Left lung (tissue), 14 donors: ENCODE results near the gene MRPS18A. TPM values are rescaled to one million over a fixed set of nuclear protein-coding genes. Genes with fewer than 3 reads are reported as not detected.

Experiments used
- ATAC-seq: fragments of 200-7000 bp; cut with Tn5 transposase; one replicate; pipeline ENCODE4 v1.9.1; 2020; ENCODE audit warnings: moderate library complexity
- DNase-seq, 4 donors: peaks; one replicate each; pipeline ENCODE4 v3.0.0-alpha.2; 2013 to 2020
- H3K27ac ChIP-seq, 2 donors: fragments of 200-600 bp; sonication (generic) in 1 of 2; one replicate each; pipeline versions ENCODE4 v1.5.0 to v1.8.0; 2020 to 2021
- H3K27me3 ChIP-seq, 2 donors: fragments of 200-600 bp; sonication (generic) in 1 of 2; one replicate each; pipeline versions ENCODE4 v1.5.0 to v1.8.0; 2020 to 2021
- H3K36me3 ChIP-seq, 2 donors: fragments of 200-600 bp; sonication (generic) in 1 of 2; one replicate each; pipeline versions ENCODE4 v1.5.0 to v1.8.0; 2020 to 2021
- H3K4me1 ChIP-seq, 2 donors: fragments of 200-600 bp; one replicate each; pipeline ENCODE4 v1.8.0; 2021
- H3K4me3 ChIP-seq, 2 donors: fragments of 200-600 bp; sonication (generic) in 1 of 2; one replicate each; pipeline versions ENCODE4 v1.5.0 to v1.8.0; 2020 to 2021; ENCODE audit warnings: mild to moderate bottlenecking in 1 of 2
- H3K9me3 ChIP-seq, 2 donors: fragments of 200-600 bp; sonication (generic) in 1 of 2; one replicate each; pipeline versions ENCODE4 v1.5.0 to v1.8.0; 2020 to 2021
- intact Hi-C, 2 donors: fragments of 100-400 bp; cut with DNase I; formaldehyde crosslinking; loops; one replicate each; pipeline versions ENCODE4 v1.11.2 to v1.14.2; 2022
- long read RNA-seq, 12 donors: library from polyadenylated mRNA in 2 of 12; unstranded in 2 of 12; transcript quantifications; one replicate each; pipeline ENCODE4 v2.0.0 and lab custom pipeline, GENCODE V29; 2019 to 2026
- polyA plus RNA-seq, 6 donors: library from polyadenylated mRNA; unstranded; fragments of 120-200 nt; gene quantifications; one replicate each; pipeline ENCODE4 v1.2.1, GENCODE V29; 2013; ENCODE audit not compliant: insufficient read length in 6 of 6
- total RNA-seq, 2 donors: library from RNA; stranded (reverse); fragmentation: NEBNext Ultra II Directional; extraction: Animal tissue kit (Norgen Biotek cat#: 25700); gene quantifications; one replicate each; pipeline ENCODE4 v1.2.1, GENCODE V29; 2021
- TF ChIP-seq, protein P1 (sequence below), 2 donors: fragments of 200-600 bp; sonication (generic) in 1 of 2; IDR thresholded peaks; one replicate each; pipeline versions ENCODE4 v1.5.0 to v1.8.0; 2021; ENCODE audit warnings: antibody characterized with exemption in 2 of 2
- donor health status: DM: no; HTN: yes; CAD: no.
- donor health status: DM: no; HTN: no; CAD: no.

MRPS18A gene
- total RNA-seq (10 to 100 TPM; 27.0 to 32.5 TPM), polyA plus RNA-seq (10 to 100 TPM; 34.8 to 45.0 (median 39.6) TPM)
- long read RNA-seq, donor 1, transcript MRPS18A-202 (6 exons, 1,062 nt): major isoform, 44 of 46 reads
- long read RNA-seq, donor 1, partial matches to known transcripts: 0 of 46 reads
- long read RNA-seq, donor 1, other reads (novel, unspliced or antisense): 0 of 46 reads
- long read RNA-seq, donor 2, transcript MRPS18A-202 (6 exons, 1,062 nt): major isoform, 42 of 43 reads
- long read RNA-seq, donor 2, partial matches to known transcripts: 0 of 43 reads
- long read RNA-seq, donor 2, other reads (novel, unspliced or antisense): 0 of 43 reads
- long read RNA-seq, donor 3, transcript MRPS18A-202 (6 exons, 1,062 nt): major isoform, 33 of 35 reads
- long read RNA-seq, donor 3, partial matches to known transcripts: 0 of 35 reads
- long read RNA-seq, donor 3, other reads (novel, unspliced or antisense): 0 of 35 reads
- long read RNA-seq, donor 4, transcript MRPS18A-202 (6 exons, 1,062 nt): major isoform, 29 of 35 reads
- long read RNA-seq, donor 4, partial matches to known transcripts: 2 of 35 reads
- long read RNA-seq, donor 4, other reads (novel, unspliced or antisense): 3 of 35 reads
- long read RNA-seq, donor 5, transcript MRPS18A-202 (6 exons, 1,062 nt): major isoform, 31 of 32 reads
- long read RNA-seq, donor 5, partial matches to known transcripts: 0 of 32 reads
- long read RNA-seq, donor 5, other reads (novel, unspliced or antisense): 0 of 32 reads
- long read RNA-seq, donor 6, transcript MRPS18A-202 (6 exons, 1,062 nt): major isoform, 21 of 31 reads
- long read RNA-seq, donor 6, transcript MRPS18A-201 (5 exons, 785 nt): minor isoform, 10 of 31 reads
- long read RNA-seq, donor 6, partial matches to known transcripts: 0 of 31 reads
- long read RNA-seq, donor 6, other reads (novel, unspliced or antisense): 0 of 31 reads
- long read RNA-seq, donor 7, transcript MRPS18A-202 (6 exons, 1,062 nt): major isoform, 24 of 27 reads
- long read RNA-seq, donor 7, partial matches to known transcripts: 0 of 27 reads
- long read RNA-seq, donor 7, other reads (novel, unspliced or antisense): 0 of 27 reads
- long read RNA-seq, donor 8, transcript MRPS18A-202 (6 exons, 1,062 nt): major isoform, 37 of 40 reads
- long read RNA-seq, donor 8, partial matches to known transcripts: 0 of 40 reads
- long read RNA-seq, donor 8, other reads (novel, unspliced or antisense): 0 of 40 reads
- long read RNA-seq, donor 9: 0 reads
- long read RNA-seq, donor 10, transcript MRPS18A-202 (6 exons, 1,062 nt): major isoform, 56 of 58 reads
- long read RNA-seq, donor 10, partial matches to known transcripts: 2 of 58 reads
- long read RNA-seq, donor 10, other reads (novel, unspliced or antisense): 0 of 58 reads
- long read RNA-seq, donor 11, transcript MRPS18A-202 (6 exons, 1,062 nt): major isoform, 19 of 23 reads
- long read RNA-seq, donor 11, partial matches to known transcripts: 0 of 23 reads
- long read RNA-seq, donor 11, other reads (novel, unspliced or antisense): 0 of 23 reads
- long read RNA-seq, donor 12, transcript MRPS18A-202 (6 exons, 1,062 nt): major isoform, 18 of 26 reads
- long read RNA-seq, donor 12, transcript MRPS18A-201 (5 exons, 785 nt): minor isoform, 6 of 26 reads
- long read RNA-seq, donor 12, partial matches to known transcripts: 0 of 26 reads
- long read RNA-seq, donor 12, other reads (novel, unspliced or antisense): 0 of 26 reads

GRCh38 chr6:43687437-43688347 lies at the start of gene MRPS18A:
Gene MRPS18A (minus strand): TSS chr6:43687791. CDS start chr6:43687779, 12 bp downstream.
- peaks cover 13 to 28% of the 10 kb centered on the region in 2 donors for H3K4me1 ChIP-seq
- H3K27ac ChIP-seq: peak within 1 kb of the TSS; percentile 65 to 72
- H3K36me3 ChIP-seq: no peaks in the 10 kb centered on the region
- DNase-seq (peak in 3 of 4 donors; percentile 80 to 96 (median 88)), ATAC-seq (peak; percentile 98)
- H3K4me3 ChIP-seq: peak within 1 kb of the TSS; percentile 52 to 68
- H3K9me3 ChIP-seq: no peaks in the 10 kb centered on the region
- H3K27me3 ChIP-seq: no peaks in the 10 kb centered on the region
- intact Hi-C loops: no loop called here
- TF ChIP-seq, protein P1, sequence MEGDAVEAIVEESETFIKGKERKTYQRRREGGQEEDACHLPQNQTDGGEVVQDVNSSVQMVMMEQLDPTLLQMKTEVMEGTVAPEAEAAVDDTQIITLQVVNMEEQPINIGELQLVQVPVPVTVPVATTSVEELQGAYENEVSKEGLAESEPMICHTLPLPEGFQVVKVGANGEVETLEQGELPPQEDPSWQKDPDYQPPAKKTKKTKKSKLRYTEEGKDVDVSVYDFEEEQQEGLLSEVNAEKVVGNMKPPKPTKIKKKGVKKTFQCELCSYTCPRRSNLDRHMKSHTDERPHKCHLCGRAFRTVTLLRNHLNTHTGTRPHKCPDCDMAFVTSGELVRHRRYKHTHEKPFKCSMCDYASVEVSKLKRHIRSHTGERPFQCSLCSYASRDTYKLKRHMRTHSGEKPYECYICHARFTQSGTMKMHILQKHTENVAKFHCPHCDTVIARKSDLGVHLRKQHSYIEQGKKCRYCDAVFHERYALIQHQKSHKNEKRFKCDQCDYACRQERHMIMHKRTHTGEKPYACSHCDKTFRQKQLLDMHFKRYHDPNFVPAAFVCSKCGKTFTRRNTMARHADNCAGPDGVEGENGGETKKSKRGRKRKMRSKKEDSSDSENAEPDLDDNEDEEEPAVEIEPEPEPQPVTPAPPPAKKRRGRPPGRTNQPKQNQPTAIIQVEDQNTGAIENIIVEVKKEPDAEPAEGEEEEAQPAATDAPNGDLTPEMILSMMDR (IDR thresholded peaks at IDR 0.05): no peak

GRCh38 chr6:43736844-43737243 lies 49.3 kb upstream of the MRPS18A start:
- no peak for DNase-seq
- TF ChIP-seq, protein P1 (IDR thresholded peaks at IDR 0.05): no peak
- Histone ChIP-seq H3K4me1 (peaks cover 0 to 7% of the 10 kb centered on the region in 2 donors), H3K36me3 (no peaks in the 10 kb centered on the region), H3K27me3 (no peaks in the 10 kb centered on the region), H3K27ac (no peak overlapping the region), H3K9me3 (peaks cover 0 to 2% of the 10 kb centered on the region in 2 donors), H3K4me3 (no peak overlapping the region)
- intact Hi-C loops: no loop called here
- no peak for ATAC-seq

GRCh38 chr6:43736211-43736786 lies 48.7 kb upstream of the MRPS18A start:
- ATAC-seq (no peak), DNase-seq (no peak)
- peaks cover 0 to 6% of the 10 kb centered on the region in 2 donors for H3K4me1 ChIP-seq
- H3K4me3 ChIP-seq: no peak overlapping the region
- H3K9me3 ChIP-seq: peaks cover 0 to 6% of the 10 kb centered on the region in 2 donors
- intact Hi-C loops: no loop called here
- H3K27ac ChIP-seq: no peak overlapping the region
- H3K36me3 ChIP-seq: no peaks in the 10 kb centered on the region
- TF ChIP-seq, protein P1 (IDR thresholded peaks at IDR 0.05): no peak
- no peaks in the 10 kb centered on the region for H3K27me3 ChIP-seq
